Endodermal cell (in vitro differentiated cells): ENCODE measurements around the gene RASAL2. TPM values are rescaled to one million over a fixed set of nuclear protein-coding genes. Genes with fewer than 3 reads are reported as not detected.

Source experiments
- DNase-seq: peaks from one replicate; pipeline ENCODE4 v3.0.0-alpha.2; 2017
- H3K27ac ChIP-seq: 2 replicates; pipeline ENCODE4 v1.5.1; 2013; ENCODE audit warnings: mild to moderate bottlenecking, low read depth, low read length, moderate library complexity
- H3K27me3 ChIP-seq: 2 replicates; pipeline ENCODE4 v1.6.1; 2013; ENCODE audit warnings: mild to moderate bottlenecking, low read length, moderate library complexity; ENCODE audit not compliant: insufficient read depth, control insufficient read depth, poor library complexity, severe bottlenecking
- H3K36me3 ChIP-seq: 2 replicates; pipeline ENCODE4 v1.7.0; 2013; ENCODE audit warnings: mild to moderate bottlenecking, low read length, moderate library complexity; ENCODE audit not compliant: control insufficient read depth, insufficient read depth
- H3K4me1 ChIP-seq: one replicate; pipeline ENCODE4 v1.7.0; 2013; ENCODE audit warnings: low read length; ENCODE audit not compliant: control insufficient read depth, insufficient read depth
- H3K4me3 ChIP-seq: 2 replicates; pipeline ENCODE4 v1.5.1; 2013; ENCODE audit warnings: mild to moderate bottlenecking, low read length, moderate library complexity
- H3K9ac ChIP-seq: 2 replicates; pipeline ENCODE4 v1.6.1; 2013; ENCODE audit warnings: mild to moderate bottlenecking, low read length, moderate library complexity; ENCODE audit not compliant: poor library complexity, severe bottlenecking; ENCODE audit errors: extremely low read depth
- H3K9me3 ChIP-seq: 2 replicates; pipeline ENCODE4 v1.6.1; 2013; ENCODE audit warnings: mild to moderate bottlenecking, low read length, moderate library complexity; ENCODE audit not compliant: control insufficient read depth
- H3K27ac Mint-ChIP-seq: 2 replicates; pipeline ENCODE4 v1.8.0; 2020; ENCODE audit warnings: mixed read lengths
- H3K27me3 Mint-ChIP-seq: 2 replicates; pipeline ENCODE4 v1.8.0; 2021; ENCODE audit warnings: mild to moderate bottlenecking, mixed read lengths; ENCODE audit not compliant: insufficient read depth
- H3K36me3 Mint-ChIP-seq: 2 replicates; pipeline ENCODE4 v1.8.0; 2020; ENCODE audit warnings: low read depth, mixed read lengths
- H3K4me1 Mint-ChIP-seq: 2 replicates; pipeline ENCODE4 v1.8.0; 2020; ENCODE audit warnings: mixed read lengths
- H3K4me3 Mint-ChIP-seq: 2 replicates; pipeline ENCODE4 v1.8.0; 2020; ENCODE audit warnings: mild to moderate bottlenecking, moderate library complexity, mixed read lengths
- H3K9me3 Mint-ChIP-seq: 2 replicates; pipeline ENCODE4 v1.8.0; 2020; ENCODE audit warnings: mild to moderate bottlenecking, mixed read lengths
- WGBS, 2 experiments: methylation state at CpG; one replicate each; pipeline versions ENCODE4 v1.1.5 to v1.1.7; 2013; ENCODE audit warnings: missing lambda C conversion rate in 2 of 2, mixed read lengths in 1 of 2; ENCODE audit not compliant: insufficient coverage in 1 of 2, insufficient read length in 1 of 2; 5-methylcytosine and 5-hydroxymethylcytosine counted together
- total RNA-seq, 2 donors: library from RNA; stranded (reverse); fragmentation: NEBNext Ultra II Directional in 1 of 2; extraction: Animal tissue kit (Norgen Biotek cat#: 25700) in 1 of 2; gene quantifications; 2 replicates in 1 of 2; 3 replicates in 1 of 2; pipeline ENCODE4 v1.2.1, GENCODE V29; 2021
- TF ChIP-seq, protein P1 (sequence below): fragments of 200-600 bp; sonication (generic); conservative IDR thresholded peaks from 2 replicates; pipeline ENCODE4 v1.5.0; 2021; ENCODE audit warnings: antibody characterized with exemption, mild to moderate bottlenecking

The RASAL2 gene
- total RNA-seq, 2 donors from 2014 or later: 21.8 to 22.1 TPM

DNA sequence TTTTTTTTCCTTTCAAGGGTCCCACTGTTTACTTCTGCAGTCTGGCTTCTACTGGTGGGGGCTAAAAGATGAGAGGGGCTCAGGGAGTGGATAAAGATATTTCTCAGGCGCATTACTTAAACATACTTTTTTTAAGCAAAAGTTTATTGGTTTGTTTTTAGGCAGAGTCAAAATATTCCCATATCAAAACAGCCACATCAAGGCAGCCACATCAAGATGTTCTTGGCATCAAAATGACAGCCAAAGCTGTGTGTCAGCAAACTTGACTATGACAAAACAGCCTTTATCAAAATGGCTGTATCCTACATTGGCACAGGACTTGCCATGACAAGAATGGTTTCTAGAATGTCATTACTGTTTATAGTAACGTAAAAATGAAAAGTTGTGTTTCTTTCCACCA lies 22.1 kb upstream of the RASAL2 start:
- H3K27ac Mint-ChIP-seq: no peak overlapping the region
- WGBS, 2 experiments: 85 to 100% methylated on average over 1 of the region's 2 CpGs

DNA sequence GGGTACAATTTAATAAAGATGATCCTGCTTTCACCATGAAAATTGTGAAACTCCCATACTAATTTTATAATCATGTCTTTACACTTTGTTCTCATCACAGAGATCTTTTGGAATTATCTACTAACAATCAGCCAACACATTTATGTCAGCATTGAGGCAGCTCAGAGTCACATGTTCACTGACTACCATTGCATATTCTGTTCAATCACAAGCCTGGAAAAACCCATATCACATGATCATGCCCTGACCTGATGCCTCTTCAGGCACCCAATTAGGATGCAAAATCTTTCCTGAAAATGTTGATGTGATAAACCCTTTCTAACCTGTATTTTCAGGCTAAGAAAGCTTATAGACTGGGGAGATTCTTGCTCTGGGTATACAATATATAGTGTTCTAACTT lies 21.6 kb upstream of the RASAL2 start:
- TF ChIP-seq, protein P1, sequence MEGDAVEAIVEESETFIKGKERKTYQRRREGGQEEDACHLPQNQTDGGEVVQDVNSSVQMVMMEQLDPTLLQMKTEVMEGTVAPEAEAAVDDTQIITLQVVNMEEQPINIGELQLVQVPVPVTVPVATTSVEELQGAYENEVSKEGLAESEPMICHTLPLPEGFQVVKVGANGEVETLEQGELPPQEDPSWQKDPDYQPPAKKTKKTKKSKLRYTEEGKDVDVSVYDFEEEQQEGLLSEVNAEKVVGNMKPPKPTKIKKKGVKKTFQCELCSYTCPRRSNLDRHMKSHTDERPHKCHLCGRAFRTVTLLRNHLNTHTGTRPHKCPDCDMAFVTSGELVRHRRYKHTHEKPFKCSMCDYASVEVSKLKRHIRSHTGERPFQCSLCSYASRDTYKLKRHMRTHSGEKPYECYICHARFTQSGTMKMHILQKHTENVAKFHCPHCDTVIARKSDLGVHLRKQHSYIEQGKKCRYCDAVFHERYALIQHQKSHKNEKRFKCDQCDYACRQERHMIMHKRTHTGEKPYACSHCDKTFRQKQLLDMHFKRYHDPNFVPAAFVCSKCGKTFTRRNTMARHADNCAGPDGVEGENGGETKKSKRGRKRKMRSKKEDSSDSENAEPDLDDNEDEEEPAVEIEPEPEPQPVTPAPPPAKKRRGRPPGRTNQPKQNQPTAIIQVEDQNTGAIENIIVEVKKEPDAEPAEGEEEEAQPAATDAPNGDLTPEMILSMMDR: no peak
- Mint-ChIP-seq H3K36me3 (no peaks in the 10 kb centered on the region), H3K27ac (no peak overlapping the region), H3K4me1 (peaks cover 8% of the 10 kb centered on the region), H3K4me3 (no peak overlapping the region), H3K9me3 (no peaks in the 10 kb centered on the region), H3K27me3 (no peaks in the 10 kb centered on the region)
- Histone ChIP-seq H3K4me3 (no peak overlapping the region), H3K36me3 (no peaks in the 10 kb centered on the region), H3K27ac (no peak overlapping the region), H3K27me3 (no peaks in the 10 kb centered on the region), H3K4me1 (no peaks in the 10 kb centered on the region), H3K9ac (no peak overlapping the region), H3K9me3 (no peaks in the 10 kb centered on the region)
- no peak for DNase-seq

More for the DNA sequence above, 22.1 kb upstream of the RASAL2 start:
- no peaks in the 10 kb centered on the region for H3K4me1 ChIP-seq
- Mint-ChIP-seq H3K4me3 (no peak overlapping the region), H3K9me3 (no peaks in the 10 kb centered on the region), H3K4me1 (peaks cover 13% of the 10 kb centered on the region), H3K27me3 (no peaks in the 10 kb centered on the region), H3K36me3 (no peaks in the 10 kb centered on the region)
- no peak overlapping the region for H3K9ac ChIP-seq
- no peak for DNase-seq
- H3K36me3 ChIP-seq: no peaks in the 10 kb centered on the region
- H3K27ac ChIP-seq: no peak overlapping the region
- TF ChIP-seq, protein P1: no peak
- H3K9me3 ChIP-seq: no peaks in the 10 kb centered on the region
- no peak overlapping the region for H3K4me3 ChIP-seq
- no peaks in the 10 kb centered on the region for H3K27me3 ChIP-seq

- TF ChIP-seq, protein P1: no peak
- Histone ChIP-seq H3K36me3 (no peaks in the 10 kb centered on the region), H3K4me1 (no peaks in the 10 kb centered on the region), H3K9ac (no peak overlapping the region), H3K9me3 (no peaks in the 10 kb centered on the region), H3K27me3 (no peaks in the 10 kb centered on the region), H3K27ac (no peak overlapping the region), H3K4me3 (no peak overlapping the region)
- no peaks in the 10 kb centered on the region for H3K9me3 Mint-ChIP-seq
- DNase-seq: no peak
- H3K4me3 Mint-ChIP-seq: no peak overlapping the region
- H3K27me3 Mint-ChIP-seq: no peaks in the 10 kb centered on the region
- H3K27ac Mint-ChIP-seq: no peak overlapping the region
- no peaks in the 10 kb centered on the region for H3K4me1 Mint-ChIP-seq
- H3K36me3 Mint-ChIP-seq: no peaks in the 10 kb centered on the region
Measured at GRCh38 chr1:178075333-178075732, 18.6 kb upstream of the RASAL2 start.
